DND-41 (cell line): ENCODE measurements around the gene BRDT.

Source experiments
- EZH2 ChIP-seq: IDR thresholded peaks from 3 replicates; pipeline ENCODE4 v1.6.1; 2012; ENCODE audit warnings: borderline replicate concordance, low read depth, mild to moderate bottlenecking, moderate library complexity, low read length, inconsistent platforms; ENCODE audit not compliant: severe bottlenecking
- TF ChIP-seq, protein P1 (sequence below): IDR thresholded peaks from 2 replicates; pipeline ENCODE4 v1.5.1; 2012; ENCODE audit warnings: borderline replicate concordance, low read length, moderate library complexity, mild to moderate bottlenecking; ENCODE audit not compliant: poor library complexity, severe bottlenecking; ENCODE audit errors: extremely low read depth

DNA sequence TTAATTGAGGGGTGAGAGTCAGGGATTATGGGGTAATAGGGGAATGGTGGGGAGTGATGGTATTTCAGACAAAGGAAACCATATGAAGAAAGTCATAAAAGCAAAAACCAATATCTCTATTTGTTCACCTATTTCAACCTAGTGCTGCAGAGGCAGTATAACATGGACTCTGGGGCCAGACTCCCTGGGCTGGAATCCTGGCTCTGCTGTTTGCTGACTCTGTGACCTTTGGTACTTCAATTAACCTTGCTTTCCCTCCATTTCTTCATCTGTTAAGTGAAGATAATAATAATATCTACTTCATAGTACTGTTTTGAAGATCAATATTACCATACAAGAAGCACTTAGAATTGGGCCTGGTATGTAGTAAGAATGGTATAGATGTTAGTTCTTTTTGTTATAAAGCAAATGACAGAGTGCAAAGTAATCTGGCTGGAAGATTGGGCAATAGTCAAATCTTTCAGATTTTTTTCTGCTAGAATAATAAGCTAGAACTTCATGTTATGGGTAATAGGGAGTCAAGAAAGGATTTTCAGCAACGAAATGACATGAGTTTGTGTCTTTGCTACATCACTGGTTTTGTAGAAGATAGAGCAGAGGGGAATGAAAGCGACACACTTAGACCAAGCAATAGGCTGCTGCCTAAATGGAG lies 89.6 kb downstream of the BRDT start:
- TF ChIP-seq, protein P1, sequence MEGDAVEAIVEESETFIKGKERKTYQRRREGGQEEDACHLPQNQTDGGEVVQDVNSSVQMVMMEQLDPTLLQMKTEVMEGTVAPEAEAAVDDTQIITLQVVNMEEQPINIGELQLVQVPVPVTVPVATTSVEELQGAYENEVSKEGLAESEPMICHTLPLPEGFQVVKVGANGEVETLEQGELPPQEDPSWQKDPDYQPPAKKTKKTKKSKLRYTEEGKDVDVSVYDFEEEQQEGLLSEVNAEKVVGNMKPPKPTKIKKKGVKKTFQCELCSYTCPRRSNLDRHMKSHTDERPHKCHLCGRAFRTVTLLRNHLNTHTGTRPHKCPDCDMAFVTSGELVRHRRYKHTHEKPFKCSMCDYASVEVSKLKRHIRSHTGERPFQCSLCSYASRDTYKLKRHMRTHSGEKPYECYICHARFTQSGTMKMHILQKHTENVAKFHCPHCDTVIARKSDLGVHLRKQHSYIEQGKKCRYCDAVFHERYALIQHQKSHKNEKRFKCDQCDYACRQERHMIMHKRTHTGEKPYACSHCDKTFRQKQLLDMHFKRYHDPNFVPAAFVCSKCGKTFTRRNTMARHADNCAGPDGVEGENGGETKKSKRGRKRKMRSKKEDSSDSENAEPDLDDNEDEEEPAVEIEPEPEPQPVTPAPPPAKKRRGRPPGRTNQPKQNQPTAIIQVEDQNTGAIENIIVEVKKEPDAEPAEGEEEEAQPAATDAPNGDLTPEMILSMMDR: no peak
- no peak for TF ChIP-seq EZH2
